ENCODE results near the gene EFNB2.

DNA sequence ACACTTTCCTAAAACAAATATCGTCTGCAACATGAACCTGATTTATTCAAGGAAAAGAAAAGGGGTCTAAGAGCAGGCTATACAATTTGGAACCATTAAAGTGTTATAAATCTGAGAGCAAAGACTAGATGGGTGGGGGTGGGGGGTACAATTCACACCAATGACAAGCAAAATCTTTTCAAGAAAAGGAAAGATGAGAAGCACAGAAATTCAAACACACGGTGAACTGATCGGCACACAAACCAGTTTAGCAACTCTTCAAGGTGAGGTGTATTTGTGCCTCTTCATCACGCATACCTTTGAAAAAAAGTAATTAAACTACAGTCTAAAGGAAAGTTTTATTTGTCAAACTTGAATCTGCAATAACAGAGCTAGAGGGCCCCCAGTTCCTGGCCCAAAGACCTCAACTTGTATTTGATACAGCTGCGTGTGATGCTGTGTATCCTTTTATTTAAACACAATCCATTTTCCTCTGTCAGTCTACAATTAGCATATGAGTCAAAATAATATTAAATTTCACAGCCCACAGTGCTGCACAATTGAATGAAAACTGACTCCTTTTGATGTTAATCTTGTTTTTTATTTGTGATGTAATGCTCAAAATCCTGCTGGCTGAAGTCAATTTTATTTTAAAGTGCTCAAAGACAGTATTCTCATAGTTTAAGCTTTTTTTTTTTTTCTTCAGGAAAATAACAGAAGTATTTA is 14.2 kb downstream of the EFNB2 start:
- no peak for TF ChIP-seq POLR2A (IDR thresholded peaks at IDR 0.05)
- TF ChIP-seq, protein P1, sequence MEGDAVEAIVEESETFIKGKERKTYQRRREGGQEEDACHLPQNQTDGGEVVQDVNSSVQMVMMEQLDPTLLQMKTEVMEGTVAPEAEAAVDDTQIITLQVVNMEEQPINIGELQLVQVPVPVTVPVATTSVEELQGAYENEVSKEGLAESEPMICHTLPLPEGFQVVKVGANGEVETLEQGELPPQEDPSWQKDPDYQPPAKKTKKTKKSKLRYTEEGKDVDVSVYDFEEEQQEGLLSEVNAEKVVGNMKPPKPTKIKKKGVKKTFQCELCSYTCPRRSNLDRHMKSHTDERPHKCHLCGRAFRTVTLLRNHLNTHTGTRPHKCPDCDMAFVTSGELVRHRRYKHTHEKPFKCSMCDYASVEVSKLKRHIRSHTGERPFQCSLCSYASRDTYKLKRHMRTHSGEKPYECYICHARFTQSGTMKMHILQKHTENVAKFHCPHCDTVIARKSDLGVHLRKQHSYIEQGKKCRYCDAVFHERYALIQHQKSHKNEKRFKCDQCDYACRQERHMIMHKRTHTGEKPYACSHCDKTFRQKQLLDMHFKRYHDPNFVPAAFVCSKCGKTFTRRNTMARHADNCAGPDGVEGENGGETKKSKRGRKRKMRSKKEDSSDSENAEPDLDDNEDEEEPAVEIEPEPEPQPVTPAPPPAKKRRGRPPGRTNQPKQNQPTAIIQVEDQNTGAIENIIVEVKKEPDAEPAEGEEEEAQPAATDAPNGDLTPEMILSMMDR (IDR thresholded peaks at IDR 0.05) = no peak
